MG63 (cell line): ENCODE results near the gene HHIPL1. TPM values are rescaled to one million over a fixed set of nuclear protein-coding genes. Genes with fewer than 3 reads are reported as not detected.

Source experiments
- DNase-seq: peaks from one replicate; pipeline ENCODE4 v3.0.0-alpha.2; 2020
- H3K27me3 ChIP-seq: fragments of 250-450 bp; sonication (Bioruptor Pico); 2 replicates; pipeline ENCODE4 v1.5.1; 2020; ENCODE audit warnings: mild to moderate bottlenecking, moderate library complexity
- H3K36me3 ChIP-seq: fragments of 250-450 bp; sonication (Bioruptor Pico); 2 replicates; pipeline ENCODE4 v1.5.1; 2020; ENCODE audit warnings: mild to moderate bottlenecking, moderate library complexity
- H3K4me3 ChIP-seq: fragments of 250-450 bp; sonication (Bioruptor Pico); 2 replicates; pipeline ENCODE4 v1.5.1; 2020; ENCODE audit warnings: mild to moderate bottlenecking, moderate library complexity
- H3K9me3 ChIP-seq: fragments of 250-450 bp; sonication (Bioruptor Pico); 2 replicates; pipeline ENCODE4 v1.5.1; 2020; ENCODE audit warnings: mild to moderate bottlenecking, moderate library complexity
- total RNA-seq: library from RNA; depleted of rRNA; stranded (reverse); fragments of >200 nt; shearing (Covaris generic); gene quantifications from 2 replicates; pipeline ENCODE4 v1.2.3, GENCODE V29; 2014; ENCODE audit warnings: low replicate concordance

Gene HHIPL1
- total RNA-seq, 1 experiment from 2014 or later, result not detected

DNA sequence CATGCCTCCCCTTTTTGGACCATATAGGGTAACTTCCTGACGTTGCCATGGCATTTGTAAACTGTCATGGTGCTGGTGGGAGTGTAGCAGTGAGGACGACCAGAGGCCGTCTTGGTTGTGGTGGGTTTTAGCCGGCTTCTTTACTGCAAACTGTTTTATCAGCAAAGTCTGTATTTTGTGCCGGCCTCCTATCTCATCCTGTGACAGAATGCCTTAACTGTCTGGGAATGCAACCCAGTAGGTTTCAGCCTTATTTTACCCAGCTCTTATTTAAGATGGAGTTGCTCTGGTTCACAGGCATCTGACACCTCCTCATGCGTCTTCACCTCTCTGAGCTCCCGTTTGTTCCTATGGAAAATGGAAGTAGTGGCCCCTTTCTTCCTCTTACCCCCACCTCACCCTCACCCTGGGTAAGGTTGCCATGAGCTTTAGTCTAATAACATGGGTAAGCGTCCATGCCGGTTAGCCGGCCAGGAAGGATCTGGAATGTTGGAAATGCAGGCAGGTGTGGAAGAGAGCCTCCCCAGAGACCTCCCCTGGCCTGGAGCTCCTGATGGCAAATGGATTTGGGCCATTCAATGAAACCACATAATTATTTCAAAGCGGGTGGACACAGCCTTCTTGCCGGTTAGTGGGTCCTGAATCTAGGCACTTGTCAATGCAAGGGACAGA is 18.6 kb downstream of the HHIPL1 start:
- Histone ChIP-seq H3K27me3 (no peaks in the 10 kb centered on the region), H3K9me3 (no peaks in the 10 kb centered on the region), H3K4me3 (no peak overlapping the region), H3K36me3 (no peaks in the 10 kb centered on the region)
- no peak for DNase-seq

GRCh38 chr14:99664058-99664936 is 19.4 kb downstream of the HHIPL1 start:
- H3K27me3 ChIP-seq, result no peaks in the 10 kb centered on the region
- no peak overlapping the region for H3K4me3 ChIP-seq
- no peak for DNase-seq
- H3K9me3 ChIP-seq, result no peaks in the 10 kb centered on the region
- H3K36me3 ChIP-seq, result no peaks in the 10 kb centered on the region

GRCh38 chr14:99664937-99665273 is 20.0 kb downstream of the HHIPL1 start:
- Histone ChIP-seq H3K27me3 (no peaks in the 10 kb centered on the region), H3K9me3 (no peaks in the 10 kb centered on the region), H3K4me3 (no peak overlapping the region), H3K36me3 (no peaks in the 10 kb centered on the region)
- no peak for DNase-seq

DNA sequence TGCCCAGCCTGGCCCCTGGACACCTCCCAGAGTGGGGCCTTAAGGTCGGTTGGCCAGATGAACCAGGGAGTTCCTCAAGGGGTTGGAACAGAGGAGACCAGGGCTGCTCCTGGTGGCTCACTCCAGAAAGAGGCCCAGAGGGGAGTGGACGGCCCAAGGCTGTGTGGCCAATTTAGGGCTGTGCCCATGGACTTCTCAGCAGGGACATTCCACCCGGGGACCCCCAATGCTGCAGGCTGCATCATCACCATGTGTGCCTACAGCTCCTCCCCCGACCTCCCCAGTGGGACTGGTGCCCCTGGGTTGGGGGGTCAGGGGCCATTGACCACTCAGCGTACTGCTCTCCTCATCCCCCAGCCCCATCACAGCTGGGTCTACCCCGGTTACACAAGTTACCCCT is 21.6 kb downstream of the HHIPL1 start:
- Histone ChIP-seq H3K36me3 (no peaks in the 10 kb centered on the region), H3K27me3 (no peaks in the 10 kb centered on the region), H3K4me3 (no peak overlapping the region), H3K9me3 (no peaks in the 10 kb centered on the region)
- no peak for DNase-seq

- H3K4me3 ChIP-seq, result no peak overlapping the region
- no peak for DNase-seq
Observed at GRCh38 chr14:99667045-99667444, 22.1 kb downstream of the HHIPL1 start.

GRCh38 chr14:99667821-99668220 is 22.9 kb downstream of the HHIPL1 start:
- H3K36me3 ChIP-seq, result no peaks in the 10 kb centered on the region
- no peaks in the 10 kb centered on the region for H3K9me3 ChIP-seq
- no peak for DNase-seq
- no peaks in the 10 kb centered on the region for H3K27me3 ChIP-seq
- no peak overlapping the region for H3K4me3 ChIP-seq

More at GRCh38 chr14:99667045-99667444, 22.1 kb downstream of the HHIPL1 start:
- no peaks in the 10 kb centered on the region for H3K9me3 ChIP-seq
- H3K27me3 ChIP-seq, result no peaks in the 10 kb centered on the region
- no peaks in the 10 kb centered on the region for H3K36me3 ChIP-seq

- Histone ChIP-seq H3K9me3 (no peaks in the 10 kb centered on the region), H3K27me3 (no peaks in the 10 kb centered on the region), H3K4me3 (no peak overlapping the region), H3K36me3 (no peaks in the 10 kb centered on the region)
- no peak for DNase-seq
Observed at GRCh38 chr14:99668307-99669295, 23.7 kb downstream of the HHIPL1 start.

GRCh38 chr14:99670361-99671234 is 25.7 kb downstream of the HHIPL1 start:
- no peaks in the 10 kb centered on the region for H3K36me3 ChIP-seq
- no peak overlapping the region for H3K4me3 ChIP-seq
- DNase-seq, result no peak
- H3K27me3 ChIP-seq, result no peaks in the 10 kb centered on the region
- H3K9me3 ChIP-seq, result no peaks in the 10 kb centered on the region

GRCh38 chr14:99671235-99672224 is 26.6 kb downstream of the HHIPL1 start:
- H3K9me3 ChIP-seq, result no peaks in the 10 kb centered on the region
- no peaks in the 10 kb centered on the region for H3K27me3 ChIP-seq
- no peaks in the 10 kb centered on the region for H3K36me3 ChIP-seq
- no peak for DNase-seq
- no peak overlapping the region for H3K4me3 ChIP-seq

- Histone ChIP-seq H3K9me3 (no peaks in the 10 kb centered on the region), H3K36me3 (no peaks in the 10 kb centered on the region), H3K4me3 (no peak overlapping the region), H3K27me3 (no peaks in the 10 kb centered on the region)
- DNase-seq, result peak; percentile 14
Observed at GRCh38 chr14:99672506-99673304, 27.8 kb downstream of the HHIPL1 start.

GRCh38 chr14:99673305-99674063 is 28.6 kb downstream of the HHIPL1 start:
- Histone ChIP-seq H3K9me3 (no peaks in the 10 kb centered on the region), H3K36me3 (no peaks in the 10 kb centered on the region), H3K4me3 (no peak overlapping the region), H3K27me3 (no peaks in the 10 kb centered on the region)
- no peak for DNase-seq

DNA sequence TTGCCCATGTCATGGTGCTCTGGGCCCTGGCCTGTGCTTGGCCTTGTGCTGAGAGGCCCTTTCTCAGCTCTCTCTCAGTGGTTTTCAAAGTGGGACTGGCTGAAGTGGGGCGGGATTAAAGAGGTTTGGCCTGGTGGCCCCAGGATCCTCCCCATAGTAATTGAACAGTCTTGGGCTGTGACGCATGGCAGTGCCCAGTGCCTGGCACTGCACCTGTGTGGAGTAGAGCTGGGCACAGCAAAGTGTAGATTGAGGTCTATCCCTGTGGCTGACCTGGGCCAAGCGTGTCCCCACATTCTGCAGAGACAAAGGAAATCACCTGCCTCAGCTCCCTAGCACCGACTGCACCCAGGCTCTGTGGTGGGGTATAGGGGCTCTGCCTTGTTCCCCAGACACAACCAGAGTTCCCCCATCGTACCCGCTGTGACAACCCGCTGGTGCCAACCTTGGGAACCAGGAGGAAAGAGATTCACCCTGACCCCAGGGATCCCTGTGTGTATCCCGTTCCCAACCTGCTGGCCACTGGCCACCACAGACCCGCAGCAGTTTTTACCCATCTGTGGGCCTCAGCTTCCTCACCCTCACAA is 29.2 kb downstream of the HHIPL1 start:
- DNase-seq, result no peak
- Histone ChIP-seq H3K9me3 (no peaks in the 10 kb centered on the region), H3K4me3 (no peak overlapping the region), H3K27me3 (no peaks in the 10 kb centered on the region), H3K36me3 (no peaks in the 10 kb centered on the region)

- Histone ChIP-seq H3K36me3 (no peaks in the 10 kb centered on the region), H3K27me3 (no peaks in the 10 kb centered on the region), H3K9me3 (no peaks in the 10 kb centered on the region), H3K4me3 (no peak overlapping the region)
- no peak for DNase-seq
Observed at GRCh38 chr14:99674776-99675381, 29.9 kb downstream of the HHIPL1 start.
